Activated T-cell treated with anti-CD3 and anti-CD28 coated beads, Interleukin-2, amount 50 U/mL, for 24 hours (primary cell): ENCODE data around the gene NHS.

Experiments
- DNase-seq: peaks from one replicate; pipeline ENCODE4 v3.0.0-alpha.2; 2020
- H3K27ac Mint-ChIP-seq: 2 replicates; pipeline ENCODE4 v1.8.0; 2020; ENCODE audit warnings: mild to moderate bottlenecking, mixed read lengths
- H3K27me3 Mint-ChIP-seq: 2 replicates; pipeline ENCODE4 v1.8.0; 2020; ENCODE audit warnings: mixed read lengths
- H3K36me3 Mint-ChIP-seq: 2 replicates; pipeline ENCODE4 v1.8.0; 2020; ENCODE audit warnings: low read depth, mixed read lengths
- H3K4me1 Mint-ChIP-seq: 2 replicates; pipeline ENCODE4 v1.8.0; 2020; ENCODE audit warnings: low read depth, mixed read lengths
- H3K4me3 Mint-ChIP-seq: 2 replicates; pipeline ENCODE4 v1.8.0; 2020; ENCODE audit warnings: mild to moderate bottlenecking, moderate library complexity, mixed read lengths
- H3K9me3 Mint-ChIP-seq: 2 replicates; pipeline ENCODE4 v1.8.0; 2020; ENCODE audit warnings: mixed read lengths

Gene NHS

DNA sequence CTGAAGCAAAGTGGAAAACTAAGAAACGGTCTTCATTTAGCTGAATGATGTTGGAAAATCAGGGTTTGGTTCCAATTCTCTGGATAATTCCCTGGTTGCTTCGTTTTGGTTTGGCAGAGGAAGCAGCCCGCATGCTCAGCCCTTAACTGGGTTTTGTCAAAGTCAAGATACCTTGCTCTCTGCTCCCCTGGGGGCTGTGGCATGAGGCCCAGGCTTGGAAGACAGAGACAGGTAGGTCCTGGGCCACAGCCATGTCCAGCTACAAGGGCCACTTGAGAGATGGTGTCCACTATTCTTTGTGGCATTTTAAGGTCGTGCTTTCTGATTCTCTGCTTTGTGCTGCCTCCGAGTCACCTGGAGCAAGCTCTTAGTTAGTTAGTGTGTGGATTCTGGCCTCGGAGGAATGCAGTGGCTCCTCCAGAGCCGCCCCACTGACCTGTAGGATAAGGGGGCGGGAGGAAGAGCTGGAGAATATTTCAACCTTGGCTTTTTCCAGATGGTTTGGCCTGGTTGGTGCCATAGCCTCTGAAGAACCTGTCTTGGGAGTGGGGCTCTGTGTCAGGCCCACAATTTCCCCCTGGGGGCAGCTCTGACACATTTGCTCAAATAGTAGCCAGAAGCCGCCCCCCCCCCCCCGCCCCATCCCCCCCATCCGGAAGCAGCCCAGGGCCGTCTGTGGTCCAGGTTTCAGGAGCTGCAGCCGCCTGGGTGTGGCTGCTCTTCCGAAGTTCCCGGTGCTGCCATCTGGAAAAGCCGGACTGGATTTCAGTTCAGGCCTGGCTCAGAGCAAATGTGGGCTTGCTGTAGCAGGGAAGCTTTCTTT, 147.1 kb downstream of the NHS start:
- H3K9me3 Mint-ChIP-seq = no peaks in the 10 kb centered on the region
- H3K4me1 Mint-ChIP-seq = no peaks in the 10 kb centered on the region
- no peak overlapping the region for H3K4me3 Mint-ChIP-seq
- H3K27me3 Mint-ChIP-seq = peaks cover 29% of the 10 kb centered on the region
- no peaks in the 10 kb centered on the region for H3K36me3 Mint-ChIP-seq
- no peak overlapping the region for H3K27ac Mint-ChIP-seq
- DNase-seq = no peak

DNA sequence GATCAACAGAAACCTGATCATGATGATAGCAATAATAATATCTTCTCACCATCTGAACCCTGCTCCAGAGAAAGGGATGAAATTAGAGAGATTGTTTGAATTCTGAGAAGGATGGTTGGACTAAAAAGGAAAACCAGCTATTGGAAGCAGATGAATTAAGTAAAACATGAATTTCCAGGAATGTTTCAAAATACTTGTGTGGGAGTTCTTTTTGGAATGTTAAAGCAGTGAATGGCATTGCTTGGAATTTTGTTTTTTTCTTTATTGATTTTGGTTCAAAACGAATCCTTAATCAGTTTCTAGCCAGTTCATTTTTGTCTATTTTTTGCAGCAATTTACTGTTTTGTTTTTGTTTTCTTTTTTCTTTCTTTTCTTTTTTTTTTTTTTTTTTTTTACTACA, 150.3 kb downstream of the NHS start:
- H3K4me1 Mint-ChIP-seq = no peaks in the 10 kb centered on the region
- DNase-seq = no peak
- H3K4me3 Mint-ChIP-seq = no peak overlapping the region
- no peak overlapping the region for H3K27ac Mint-ChIP-seq
- H3K9me3 Mint-ChIP-seq = no peaks in the 10 kb centered on the region
- H3K27me3 Mint-ChIP-seq = peaks cover 23% of the 10 kb centered on the region
- H3K36me3 Mint-ChIP-seq = no peaks in the 10 kb centered on the region

DNA sequence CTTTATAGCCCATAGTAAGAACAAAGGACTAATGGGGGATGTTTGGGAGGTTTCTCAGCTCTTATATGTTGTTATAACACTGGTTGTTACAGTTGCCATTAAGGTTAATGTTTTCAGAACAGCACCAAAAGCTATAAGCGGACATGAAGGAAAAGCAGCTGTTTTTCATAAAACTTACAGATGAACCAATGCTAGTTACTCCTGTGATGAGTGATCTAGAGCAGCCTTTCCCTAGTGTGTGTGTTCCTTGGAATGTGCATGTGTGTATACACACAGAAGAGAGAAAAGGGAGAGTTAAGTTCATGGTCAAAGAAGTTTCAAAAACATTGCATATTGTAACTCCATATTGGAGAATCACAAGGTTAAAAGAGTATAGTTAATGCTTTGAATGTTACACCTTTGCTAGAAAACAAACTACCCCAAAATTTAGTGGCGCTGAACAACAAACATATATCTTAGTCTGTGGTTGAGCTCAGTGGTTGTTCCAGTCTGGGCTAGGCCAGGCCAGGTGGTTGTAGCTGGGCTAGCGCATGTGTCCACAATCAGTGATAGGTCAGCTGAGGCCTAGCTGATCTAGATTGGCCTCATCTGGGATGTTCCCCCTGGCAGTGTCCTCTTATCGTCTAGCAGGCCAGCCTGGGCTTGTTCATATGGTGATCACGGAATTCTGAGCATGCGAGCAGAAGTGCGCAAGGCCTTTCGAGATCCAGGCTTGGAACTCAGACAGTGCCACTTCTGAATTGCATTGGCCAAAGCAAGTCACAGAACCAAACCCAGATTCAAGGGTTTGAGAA, 151.0 kb downstream of the NHS start:
- Mint-ChIP-seq H3K27ac (no peak overlapping the region), H3K36me3 (no peaks in the 10 kb centered on the region), H3K4me3 (no peak overlapping the region), H3K9me3 (no peaks in the 10 kb centered on the region), H3K27me3 (peaks cover 25% of the 10 kb centered on the region), H3K4me1 (no peaks in the 10 kb centered on the region)
- DNase-seq = no peak

DNA sequence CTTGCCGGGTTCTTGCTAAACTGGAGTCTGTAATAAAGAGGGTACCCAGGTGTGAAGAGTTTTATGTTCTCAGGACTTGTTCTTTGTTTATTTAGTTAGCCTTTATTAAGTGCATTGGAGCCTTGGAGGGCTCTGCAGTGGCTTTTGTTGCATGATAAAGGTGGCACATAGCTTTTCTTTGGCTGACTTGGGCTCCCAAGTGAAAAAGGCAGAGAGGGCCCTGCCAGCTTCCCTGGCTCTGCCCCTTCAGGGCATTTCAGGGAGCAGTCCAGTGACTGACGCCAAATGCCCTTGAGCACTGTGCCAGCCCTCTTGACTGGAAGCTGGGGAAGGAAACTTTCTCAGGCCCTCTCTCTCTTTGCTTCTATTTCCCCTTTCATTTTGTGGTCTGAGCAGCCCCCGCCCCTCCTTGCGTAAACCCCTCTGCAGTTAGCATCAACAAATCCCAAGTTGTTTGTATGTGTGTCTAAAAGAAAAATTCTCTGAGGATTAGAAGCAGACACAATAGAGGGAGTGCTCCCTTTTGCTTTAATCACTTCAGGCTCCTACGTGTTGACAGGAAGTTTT, 152.2 kb downstream of the NHS start:
- Mint-ChIP-seq H3K27ac (no peak overlapping the region), H3K4me1 (no peaks in the 10 kb centered on the region), H3K36me3 (no peaks in the 10 kb centered on the region), H3K27me3 (peaks cover 33% of the 10 kb centered on the region), H3K4me3 (no peak overlapping the region), H3K9me3 (no peaks in the 10 kb centered on the region)
- DNase-seq = no peak

DNA sequence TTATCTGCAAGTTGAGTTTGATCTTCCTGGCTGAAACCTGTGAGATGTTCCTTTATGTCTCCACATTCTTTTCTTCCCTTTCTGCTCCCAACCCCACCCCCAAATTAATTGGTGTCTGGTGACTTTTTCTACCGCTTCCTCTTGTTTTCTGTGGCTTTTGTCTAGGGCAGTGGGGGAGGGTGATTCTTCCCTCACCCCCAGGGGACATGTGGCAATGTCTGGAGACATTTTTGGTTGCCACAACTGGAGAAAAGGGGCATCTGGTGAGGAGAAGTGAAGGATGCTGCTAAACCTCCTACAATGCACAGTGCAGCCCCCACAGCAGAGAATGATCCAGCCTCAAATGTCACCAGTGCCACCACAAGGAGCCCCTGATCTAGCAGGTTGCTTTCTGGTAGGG, 152.9 kb downstream of the NHS start:
- no peaks in the 10 kb centered on the region for H3K4me1 Mint-ChIP-seq
- H3K27me3 Mint-ChIP-seq = peaks cover 31% of the 10 kb centered on the region
- no peak overlapping the region for H3K27ac Mint-ChIP-seq
- DNase-seq = no peak
- no peaks in the 10 kb centered on the region for H3K36me3 Mint-ChIP-seq
- no peak overlapping the region for H3K4me3 Mint-ChIP-seq
- H3K9me3 Mint-ChIP-seq = no peaks in the 10 kb centered on the region

DNA sequence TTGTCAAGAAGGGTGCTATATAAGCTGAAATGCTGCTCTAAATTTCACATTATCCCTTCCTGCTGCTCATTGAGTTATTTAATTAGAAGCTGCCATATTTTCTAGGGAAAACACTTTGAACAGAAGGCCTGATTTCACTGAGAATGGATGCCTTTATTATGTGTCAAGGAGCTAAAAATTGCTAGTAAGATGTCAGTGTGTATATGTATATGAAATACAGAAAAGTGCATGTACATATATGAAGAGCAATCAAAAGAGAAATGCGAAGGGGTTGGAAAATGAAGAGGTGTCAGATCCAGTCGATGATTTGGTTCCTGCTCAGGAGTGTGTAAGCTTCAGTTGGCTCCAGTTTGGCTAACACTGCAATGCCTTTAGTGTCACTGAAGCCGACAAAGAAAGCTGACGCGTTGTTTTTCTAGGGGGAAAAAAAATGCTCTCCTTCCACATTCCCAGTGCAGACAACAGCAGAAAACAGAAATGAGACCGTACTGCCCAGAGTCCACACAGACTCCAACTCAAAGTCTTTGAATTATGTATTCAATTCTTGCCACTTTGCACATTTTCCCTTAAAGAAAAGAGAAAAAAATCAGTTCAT, 154.2 kb downstream of the NHS start:
- DNase-seq = no peak
- H3K27ac Mint-ChIP-seq = no peak overlapping the region
- H3K4me3 Mint-ChIP-seq = no peak overlapping the region
- peaks cover 36% of the 10 kb centered on the region for H3K27me3 Mint-ChIP-seq
- no peaks in the 10 kb centered on the region for H3K9me3 Mint-ChIP-seq
- no peaks in the 10 kb centered on the region for H3K4me1 Mint-ChIP-seq
- H3K36me3 Mint-ChIP-seq = no peaks in the 10 kb centered on the region

DNA sequence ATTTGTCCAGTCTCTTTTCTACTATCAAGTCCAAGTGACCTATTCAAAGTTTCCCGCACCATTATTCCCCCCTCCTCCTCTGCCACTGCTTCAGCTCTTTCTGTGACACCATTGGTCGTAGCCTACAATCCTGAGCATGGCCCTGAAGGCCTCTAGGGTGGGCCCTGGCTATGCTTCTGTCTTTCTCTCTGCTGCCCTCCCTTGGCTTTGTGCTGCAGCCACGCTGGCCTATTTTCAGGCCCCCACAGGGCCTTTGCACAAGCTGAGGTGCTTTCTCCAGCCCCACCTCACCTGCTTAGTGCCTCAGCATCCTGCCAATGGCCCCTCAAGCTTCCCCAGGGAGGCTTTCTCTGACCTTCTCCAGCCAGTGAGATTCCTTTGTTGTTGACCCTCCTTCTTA, 156.5 kb downstream of the NHS start:
- Mint-ChIP-seq H3K27ac (no peak overlapping the region), H3K4me3 (no peak overlapping the region), H3K4me1 (peaks cover 5% of the 10 kb centered on the region), H3K9me3 (no peaks in the 10 kb centered on the region), H3K27me3 (peaks cover 46% of the 10 kb centered on the region), H3K36me3 (no peaks in the 10 kb centered on the region)
- DNase-seq = no peak

DNA sequence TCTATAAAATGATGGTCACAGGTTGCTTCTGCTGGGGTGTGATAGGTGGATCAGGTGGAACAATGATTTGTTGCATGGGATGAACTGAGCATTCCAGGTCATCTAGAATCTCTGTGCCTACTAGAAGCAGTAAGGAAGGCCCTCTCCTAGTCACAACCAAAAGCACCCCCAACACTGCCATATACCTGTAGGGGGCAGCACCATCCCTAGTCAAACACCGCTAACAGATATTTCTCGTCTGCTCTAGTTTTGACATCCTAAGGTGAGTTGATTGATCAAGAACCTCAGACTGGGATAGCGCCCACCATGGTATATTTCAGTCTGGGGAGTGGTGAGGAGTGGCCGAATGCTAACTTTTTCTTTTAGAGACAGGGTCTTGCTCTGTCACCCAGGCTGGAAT, 160.2 kb downstream of the NHS start:
- Mint-ChIP-seq H3K4me3 (no peak overlapping the region), H3K36me3 (no peaks in the 10 kb centered on the region), H3K27ac (no peak overlapping the region), H3K9me3 (no peaks in the 10 kb centered on the region), H3K27me3 (peaks cover 44% of the 10 kb centered on the region), H3K4me1 (peaks cover 16% of the 10 kb centered on the region)
- peak; percentile 50 for DNase-seq

DNA sequence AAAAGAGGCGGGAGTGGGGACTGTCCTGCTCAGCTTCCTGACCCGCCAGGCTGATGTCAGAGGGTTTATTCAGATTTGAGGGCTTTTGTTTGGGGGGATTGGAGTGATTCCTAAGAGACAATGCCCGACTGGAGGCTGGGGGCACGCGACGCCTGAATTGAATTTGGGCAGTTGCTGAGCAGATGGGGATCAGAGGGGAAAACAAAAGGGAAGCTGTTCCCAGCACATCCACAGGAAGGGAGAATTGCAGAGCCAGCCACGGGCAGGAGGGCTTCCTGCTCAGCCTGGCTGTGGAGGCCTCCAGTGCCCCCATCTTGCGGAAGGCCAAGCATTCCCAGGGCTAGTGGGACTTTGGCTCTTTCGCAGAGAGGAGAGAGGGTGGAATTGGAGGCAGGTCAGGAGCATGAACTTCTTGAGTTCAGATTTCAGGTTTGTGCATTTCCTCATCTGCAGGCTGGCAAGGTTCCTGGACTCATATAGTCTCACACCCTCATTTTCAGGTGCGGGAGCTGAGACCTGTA, 162.8 kb downstream of the NHS start:
- no peak overlapping the region for H3K4me3 Mint-ChIP-seq
- H3K4me1 Mint-ChIP-seq = peaks cover 16% of the 10 kb centered on the region
- H3K27me3 Mint-ChIP-seq = peaks cover 35% of the 10 kb centered on the region
- no peak overlapping the region for H3K27ac Mint-ChIP-seq
- no peaks in the 10 kb centered on the region for H3K9me3 Mint-ChIP-seq
- DNase-seq = no peak
- H3K36me3 Mint-ChIP-seq = no peaks in the 10 kb centered on the region

DNA sequence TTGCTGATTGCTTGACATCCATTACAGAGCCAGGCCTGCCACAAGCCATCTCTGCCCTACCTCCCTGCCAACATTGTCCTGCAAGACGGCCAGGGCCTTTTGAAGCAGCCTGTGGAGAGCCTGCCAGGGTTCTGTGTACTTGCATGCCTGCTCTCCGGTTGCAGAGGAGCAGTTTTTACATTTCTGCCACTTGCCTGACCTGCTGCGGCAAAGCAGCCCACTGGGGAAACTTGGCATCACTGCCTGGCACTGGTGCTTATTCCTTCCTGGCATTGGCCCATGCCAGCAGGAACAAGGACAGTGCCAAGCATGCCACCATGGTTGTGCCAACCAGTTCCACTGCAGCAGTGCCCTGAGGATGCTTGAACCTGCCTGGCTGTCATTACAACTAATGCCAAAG, 167.1 kb downstream of the NHS start:
- H3K4me1 Mint-ChIP-seq = peaks cover 5% of the 10 kb centered on the region
- no peak overlapping the region for H3K4me3 Mint-ChIP-seq
- no peak for DNase-seq
- H3K36me3 Mint-ChIP-seq = no peaks in the 10 kb centered on the region
- no peaks in the 10 kb centered on the region for H3K9me3 Mint-ChIP-seq
- no peak overlapping the region for H3K27ac Mint-ChIP-seq
- peaks cover 45% of the 10 kb centered on the region for H3K27me3 Mint-ChIP-seq

DNA sequence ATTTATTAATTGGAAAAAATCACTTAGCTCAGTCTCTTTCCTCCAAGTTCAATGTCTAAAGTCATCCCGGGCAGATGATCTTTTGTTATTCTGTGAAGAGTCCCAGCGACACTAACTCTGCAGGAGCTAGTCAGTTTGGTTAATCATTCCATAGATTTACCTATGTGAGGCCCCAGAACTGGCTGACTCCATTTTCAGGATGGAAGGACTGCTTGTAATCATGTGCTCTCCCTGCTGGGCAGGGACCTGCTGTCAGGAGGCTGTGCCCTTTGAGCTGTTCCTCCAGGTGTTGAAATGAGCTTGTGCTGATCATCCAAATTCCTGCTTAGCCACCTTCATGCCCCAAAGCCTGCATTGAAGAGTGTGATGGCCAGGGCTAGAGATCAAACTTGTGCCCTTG, 169.8 kb downstream of the NHS start:
- Mint-ChIP-seq H3K27me3 (peaks cover 46% of the 10 kb centered on the region), H3K27ac (no peak overlapping the region), H3K9me3 (no peaks in the 10 kb centered on the region), H3K4me1 (peaks cover 11% of the 10 kb centered on the region), H3K36me3 (no peaks in the 10 kb centered on the region), H3K4me3 (no peak overlapping the region)
- DNase-seq = no peak

DNA sequence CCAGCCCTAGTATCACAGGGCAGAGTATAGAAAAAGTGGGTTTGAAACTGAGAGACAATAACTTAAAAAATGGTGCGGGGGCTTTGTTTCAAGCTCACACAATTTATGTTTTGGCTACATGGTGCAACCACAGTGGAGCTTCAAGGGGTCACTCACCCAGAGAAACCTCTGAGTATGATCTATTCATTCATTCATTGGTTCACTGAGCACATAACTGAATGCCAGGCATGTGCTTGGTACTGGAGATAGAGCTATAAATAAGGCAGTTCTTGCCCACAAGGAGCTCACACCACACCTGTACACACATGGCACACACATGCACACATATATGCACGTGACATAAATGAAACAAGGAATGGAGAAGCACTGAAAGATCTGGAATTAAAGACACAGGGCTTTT, 171.4 kb downstream of the NHS start:
- Mint-ChIP-seq H3K36me3 (no peaks in the 10 kb centered on the region), H3K4me1 (peaks cover 11% of the 10 kb centered on the region), H3K9me3 (no peaks in the 10 kb centered on the region), H3K27me3 (peaks cover 51% of the 10 kb centered on the region), H3K4me3 (no peak overlapping the region), H3K27ac (no peak overlapping the region)
- no peak for DNase-seq

DNA sequence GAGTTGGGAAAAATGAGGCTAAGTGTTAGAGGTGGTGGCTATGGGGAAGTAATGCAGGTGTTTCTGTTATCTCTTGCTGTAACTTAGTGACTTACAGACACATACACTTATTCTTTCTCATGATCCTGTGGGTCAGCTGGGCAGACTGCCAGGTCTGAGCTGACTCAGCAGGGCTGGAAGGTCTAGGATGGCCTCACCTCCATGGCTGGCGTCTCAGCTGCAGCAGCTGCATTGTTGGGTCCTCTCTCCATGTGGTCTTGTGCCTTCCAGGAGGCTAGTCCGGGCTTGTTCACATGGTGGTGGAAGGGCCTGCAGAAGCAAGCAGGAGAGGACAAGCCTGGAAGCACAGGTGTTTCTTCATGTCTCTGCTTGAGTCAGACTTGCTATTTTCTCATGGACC, 172.7 kb downstream of the NHS start:
- Mint-ChIP-seq H3K27me3 (peaks cover 55% of the 10 kb centered on the region), H3K4me3 (no peak overlapping the region), H3K27ac (no peak overlapping the region), H3K36me3 (no peaks in the 10 kb centered on the region), H3K4me1 (peaks cover 11% of the 10 kb centered on the region), H3K9me3 (no peaks in the 10 kb centered on the region)
- no peak for DNase-seq

DNA sequence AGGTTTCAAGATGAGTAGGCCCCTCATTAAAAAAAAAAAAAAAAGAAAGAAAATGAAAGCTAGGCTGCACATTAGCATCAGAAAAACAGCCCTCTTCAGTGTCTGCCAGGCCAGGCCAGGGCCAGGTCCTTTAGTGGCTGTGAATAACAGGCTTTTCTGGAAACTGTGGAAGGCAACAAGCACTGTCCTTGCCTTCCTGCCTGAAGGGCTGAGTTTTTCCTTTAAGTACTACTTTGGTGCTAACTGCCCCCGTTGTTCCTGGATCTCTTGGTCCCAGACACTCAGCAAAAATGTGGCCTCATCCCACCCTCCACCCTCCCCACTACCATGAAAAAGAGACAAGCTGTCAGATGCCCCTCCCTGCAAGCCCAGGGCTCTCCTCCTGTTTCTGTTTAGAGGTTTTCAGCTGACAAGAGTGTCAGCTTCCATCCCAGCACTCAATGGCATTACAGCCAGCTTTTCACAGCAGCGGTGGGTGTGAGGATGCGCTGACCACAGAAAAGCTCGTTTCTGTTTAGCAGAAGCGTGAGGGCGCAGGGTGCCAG, 174.2 kb downstream of the NHS start:
- H3K4me3 Mint-ChIP-seq = no peak overlapping the region

More for the DNA sequence above, 174.2 kb downstream of the NHS start:
- Mint-ChIP-seq H3K27me3 (peaks cover 60% of the 10 kb centered on the region), H3K9me3 (no peaks in the 10 kb centered on the region), H3K36me3 (no peaks in the 10 kb centered on the region), H3K27ac (no peak overlapping the region), H3K4me1 (peaks cover 13% of the 10 kb centered on the region)
- no peak for DNase-seq
